Cortex of kidney (tissue), 1 donor: ENCODE data around the gene KCNK4.
"Not testable (repeated sequence)": the region's sequence is repeated elsewhere in the genome, so short reads cannot be mapped to it uniquely, and the experiment has no call there.

ENCODE experiments used
- DNase-seq: peaks from one replicate; lab custom pipeline; 2025; lab: John Stamatoyannopoulos, UW

The KCNK4 gene

DNA sequence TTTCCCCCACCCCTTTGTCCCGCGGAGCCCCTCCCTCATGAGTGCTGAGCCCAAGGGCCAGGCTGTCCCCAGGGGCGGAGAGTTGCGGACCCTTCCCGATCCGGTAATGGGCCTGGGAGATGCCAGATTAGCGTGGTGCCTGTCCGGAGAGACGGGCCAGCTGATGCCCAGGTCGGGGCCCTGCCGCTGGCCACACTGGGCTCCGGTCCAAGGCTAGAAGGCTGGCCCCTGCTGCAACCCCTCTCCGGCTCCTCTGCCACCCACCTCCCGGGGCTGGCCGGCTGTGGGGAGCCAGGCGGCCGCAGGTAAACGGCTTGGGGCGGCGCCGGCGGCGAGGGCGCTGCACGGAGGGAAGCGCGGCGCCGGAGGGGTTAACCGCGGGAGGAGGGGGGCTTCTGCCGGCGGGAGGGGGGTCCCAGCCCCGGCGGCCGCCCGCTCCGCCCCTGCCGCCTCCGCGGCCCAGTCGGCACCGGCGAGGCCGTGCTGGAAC is at the start of gene KCNK4:
KCNK4 (plus strand) TSS at position 41 of the 490 bp plus-strand sequence. CDS start 1,717 bp downstream, outside the sequence.
- no peak for DNase-seq

DNA sequence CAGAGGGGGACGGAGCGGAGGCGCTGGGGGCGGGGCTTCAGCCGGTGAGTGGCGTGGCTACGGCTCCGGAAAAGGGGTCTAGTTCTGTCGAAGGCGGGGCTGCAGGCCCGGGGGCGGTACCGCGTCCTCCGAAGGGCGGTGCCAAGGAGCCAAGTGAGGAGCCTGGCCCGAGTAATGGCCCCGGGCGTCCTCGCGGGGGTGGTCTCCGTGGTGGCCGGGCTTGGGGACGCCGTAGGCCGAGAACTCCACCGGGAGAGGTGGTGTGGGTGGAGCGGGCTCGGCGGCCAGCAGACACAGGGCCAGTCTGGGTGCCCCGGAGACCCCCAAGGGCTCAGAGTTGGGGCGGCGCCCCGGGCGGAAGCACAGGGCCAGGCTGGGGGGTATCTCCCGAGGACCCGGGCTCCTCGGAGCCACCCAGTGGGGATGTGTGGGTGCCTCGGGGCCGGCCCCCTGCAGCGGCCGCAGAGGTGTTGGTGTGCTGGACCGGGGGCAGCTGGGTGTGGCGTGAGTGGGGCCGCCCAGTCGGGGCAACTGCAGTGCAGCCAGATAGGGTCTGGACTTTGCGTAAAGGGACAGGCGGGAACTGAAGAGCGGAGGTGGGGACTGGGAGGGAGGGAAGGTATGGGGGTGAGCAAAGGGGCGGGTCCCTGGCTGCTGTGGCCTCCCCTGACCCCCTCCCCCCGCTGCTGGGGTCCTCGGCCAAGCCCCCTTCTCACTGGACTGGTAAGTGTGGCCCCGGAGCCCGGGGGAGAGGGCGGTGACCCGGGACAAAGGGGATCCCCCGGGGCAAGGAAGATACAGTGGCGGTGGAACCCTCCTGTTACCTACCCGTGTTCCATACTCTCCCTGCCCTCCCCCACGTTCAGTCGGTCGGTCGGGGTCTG is 49.4 kb upstream of the KCNK4 start:
- no peak for DNase-seq

DNA sequence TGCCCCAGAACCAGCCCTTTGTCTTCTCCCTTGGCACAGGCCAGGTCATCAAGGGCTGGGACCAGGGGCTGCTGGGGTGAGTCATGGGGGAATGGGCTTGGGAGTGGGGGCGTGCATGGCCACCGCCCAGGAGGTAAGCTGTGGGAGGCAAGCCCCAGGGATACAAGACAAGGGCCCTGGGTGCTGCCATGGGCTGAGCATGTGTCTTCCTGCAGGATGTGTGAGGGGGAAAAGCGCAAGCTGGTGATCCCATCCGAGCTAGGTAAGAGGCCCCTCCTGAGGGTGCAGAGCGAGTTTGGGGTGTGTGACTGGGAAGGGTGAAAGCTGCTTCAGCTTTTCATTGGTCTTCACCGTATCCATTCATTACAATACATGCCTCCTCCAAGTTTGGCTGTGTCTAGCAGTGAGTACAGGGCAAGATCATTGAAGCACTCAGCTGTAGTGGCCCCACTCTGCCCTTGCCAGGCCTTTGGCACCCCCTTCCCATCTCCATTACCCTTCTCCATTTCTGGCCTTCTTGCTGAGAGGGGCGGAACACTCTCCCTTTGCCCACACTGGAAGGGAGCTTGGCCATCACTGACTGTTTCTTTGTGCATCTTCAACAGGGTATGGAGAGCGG is 47.8 kb upstream of the KCNK4 start:
- no peak for DNase-seq

DNA sequence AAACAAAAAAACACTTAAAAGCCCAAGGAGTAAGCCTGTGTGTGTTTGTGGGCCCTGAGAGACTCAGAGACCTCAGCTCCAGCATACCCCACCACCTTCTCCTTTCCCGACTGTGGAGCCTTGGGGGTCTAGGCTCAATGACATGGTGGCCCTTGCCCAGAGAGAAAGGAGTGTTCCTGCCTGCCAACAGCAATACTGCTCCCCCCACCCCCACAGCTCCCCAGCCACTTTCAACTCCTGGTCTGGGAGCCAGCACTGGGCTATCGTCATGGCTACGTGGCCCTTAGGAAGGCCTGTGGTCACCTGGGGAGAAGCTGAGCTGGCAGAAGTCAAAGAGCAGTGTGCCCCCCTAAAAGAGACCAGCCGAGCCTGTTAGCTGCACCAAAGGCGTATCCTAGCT is 47.0 kb upstream of the KCNK4 start:
- DNase-seq: no peak

DNA sequence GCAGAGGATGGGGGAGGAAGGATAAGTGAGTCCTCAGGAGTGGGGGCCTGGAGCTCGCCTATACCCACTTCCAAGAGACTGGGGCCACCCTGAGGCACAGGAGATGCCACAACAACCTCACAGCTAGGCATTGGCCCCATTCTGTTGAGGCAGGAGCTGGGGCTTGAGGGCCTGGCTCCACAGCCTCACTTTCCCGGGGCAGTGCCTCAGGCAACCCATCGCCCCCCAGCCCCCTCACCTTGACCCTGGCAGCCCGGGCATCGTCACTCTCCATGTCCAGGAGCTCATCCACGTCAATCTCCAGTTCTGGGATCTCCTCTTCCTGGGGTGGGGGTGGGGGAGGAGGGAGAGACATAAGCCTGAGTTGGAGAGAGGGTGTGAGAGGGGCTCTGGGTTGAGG is 46.1 kb upstream of the KCNK4 start:
- no peak for DNase-seq

DNA sequence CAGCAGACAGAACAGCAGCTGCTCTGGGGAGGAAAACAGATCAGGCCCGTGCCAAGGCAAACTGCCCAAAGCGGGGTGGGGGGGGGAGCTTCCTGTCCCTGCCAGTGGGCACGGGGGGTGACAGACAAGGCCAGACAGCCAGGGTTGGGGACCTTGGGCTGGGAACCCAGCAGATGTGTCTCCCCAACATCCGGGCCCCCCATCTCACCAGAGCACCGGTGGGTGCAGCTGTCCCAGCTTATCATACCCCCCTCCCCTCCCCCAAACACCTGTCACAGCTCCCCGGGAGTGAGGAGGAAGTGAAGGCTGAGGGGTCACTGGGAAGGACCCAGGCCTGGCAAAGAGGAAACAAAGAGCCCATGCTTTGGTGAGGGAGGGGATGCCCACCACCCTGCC is 45.7 kb upstream of the KCNK4 start:
- no peak for DNase-seq

DNA sequence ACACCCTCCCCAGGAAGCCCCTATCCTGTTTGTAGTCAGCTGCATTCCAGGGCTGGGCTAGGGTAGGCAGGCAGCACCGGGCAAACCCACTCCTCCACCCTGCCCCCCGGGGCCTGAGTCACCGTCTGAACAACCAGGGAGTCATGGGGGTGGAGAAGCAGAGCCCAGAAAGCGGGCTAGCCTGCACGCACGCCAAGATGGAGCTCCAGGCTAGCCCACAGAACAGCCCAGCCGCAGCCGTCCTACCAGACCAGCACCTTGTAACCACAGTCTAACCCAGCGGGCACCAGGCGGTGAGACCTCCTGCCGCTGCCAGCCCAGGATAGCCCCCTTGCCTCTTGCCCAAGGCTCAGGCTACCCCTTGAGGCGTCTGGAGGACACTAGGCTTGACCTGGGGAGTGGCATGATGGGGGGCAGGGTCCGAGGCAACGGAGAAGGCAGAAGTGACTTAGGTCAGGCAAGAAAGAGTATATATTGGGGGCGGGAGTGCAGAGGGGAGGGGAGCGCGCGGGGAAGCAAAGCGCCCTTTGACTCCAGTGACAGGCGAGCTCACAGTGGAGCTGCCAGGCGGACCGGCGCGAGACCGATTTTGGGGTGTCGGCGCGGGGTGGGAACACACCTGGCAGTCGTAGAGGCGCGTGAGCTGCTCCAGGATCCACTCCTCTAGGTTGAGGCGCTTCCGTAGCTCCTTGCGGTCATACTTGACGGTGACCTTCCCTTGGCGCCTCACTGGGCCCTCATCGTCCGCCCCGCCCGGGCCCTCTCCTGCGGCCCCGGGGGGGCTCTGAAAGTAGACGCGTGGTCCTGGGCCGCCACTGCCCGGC is 45.1 kb upstream of the KCNK4 start:
- no peak for DNase-seq

DNA sequence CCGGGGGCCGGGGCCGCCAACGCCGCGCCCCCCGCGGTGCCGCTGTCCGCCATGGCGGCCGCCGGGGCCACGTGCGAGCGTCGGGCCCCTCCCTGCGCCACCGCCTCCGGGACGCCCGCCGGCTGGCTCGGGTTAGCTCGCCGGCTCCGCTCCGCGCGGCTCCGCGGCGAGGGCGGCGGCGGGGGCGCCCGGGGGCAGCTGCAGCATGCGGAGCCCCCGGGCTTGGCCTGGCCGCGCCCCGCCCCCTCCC is 44.6 kb upstream of the KCNK4 start:
- not testable (repeated sequence) for DNase-seq

DNA sequence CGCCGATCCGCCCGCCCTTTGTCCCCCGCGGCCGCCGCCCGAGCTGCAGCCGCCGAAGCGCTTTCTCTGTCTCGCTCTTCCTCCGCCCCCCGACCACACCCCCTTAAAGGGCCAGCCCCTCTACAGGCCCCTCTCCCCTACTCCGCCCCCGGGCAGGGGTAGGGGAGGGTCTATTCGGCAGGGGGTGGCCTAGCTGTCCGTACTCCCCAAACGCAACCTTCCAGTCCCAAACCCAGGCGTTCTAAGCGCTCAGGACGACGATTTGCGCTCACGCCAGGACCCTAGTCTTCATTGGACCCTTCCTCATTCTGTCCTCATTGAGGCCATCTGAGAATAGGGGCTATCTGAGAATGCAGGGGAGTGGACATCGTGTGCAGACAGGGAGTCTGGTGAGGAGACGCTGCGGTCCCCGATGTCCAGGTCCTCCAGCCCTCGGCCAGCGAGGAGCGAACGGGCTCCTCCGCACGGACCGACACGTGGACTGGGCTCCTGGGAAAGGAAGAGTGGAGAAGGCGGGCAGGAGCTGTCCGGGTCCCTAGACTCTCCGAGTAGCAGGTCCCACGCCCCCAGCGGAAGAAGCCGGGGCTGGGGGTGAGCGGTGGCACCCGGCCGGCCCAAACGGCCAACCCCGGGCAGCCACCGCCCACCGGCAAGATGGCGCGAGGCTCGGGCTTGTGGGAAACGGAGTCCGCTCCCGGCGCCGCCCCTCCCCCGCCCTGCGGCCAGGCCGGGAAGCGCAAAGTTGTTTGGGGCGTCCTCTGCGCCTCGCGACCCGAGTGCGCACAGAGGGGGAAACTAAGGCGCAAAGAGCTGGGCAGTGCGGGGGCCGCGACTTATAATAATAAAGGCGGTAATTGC is 44.0 kb upstream of the KCNK4 start, which contains the start of gene PPP1R14B:
PPP1R14B (minus strand) TSS at position 73 of the 858 bp plus-strand sequence. CDS start 270 bp downstream, outside the sequence.
- DNase-seq: no peak

DNA sequence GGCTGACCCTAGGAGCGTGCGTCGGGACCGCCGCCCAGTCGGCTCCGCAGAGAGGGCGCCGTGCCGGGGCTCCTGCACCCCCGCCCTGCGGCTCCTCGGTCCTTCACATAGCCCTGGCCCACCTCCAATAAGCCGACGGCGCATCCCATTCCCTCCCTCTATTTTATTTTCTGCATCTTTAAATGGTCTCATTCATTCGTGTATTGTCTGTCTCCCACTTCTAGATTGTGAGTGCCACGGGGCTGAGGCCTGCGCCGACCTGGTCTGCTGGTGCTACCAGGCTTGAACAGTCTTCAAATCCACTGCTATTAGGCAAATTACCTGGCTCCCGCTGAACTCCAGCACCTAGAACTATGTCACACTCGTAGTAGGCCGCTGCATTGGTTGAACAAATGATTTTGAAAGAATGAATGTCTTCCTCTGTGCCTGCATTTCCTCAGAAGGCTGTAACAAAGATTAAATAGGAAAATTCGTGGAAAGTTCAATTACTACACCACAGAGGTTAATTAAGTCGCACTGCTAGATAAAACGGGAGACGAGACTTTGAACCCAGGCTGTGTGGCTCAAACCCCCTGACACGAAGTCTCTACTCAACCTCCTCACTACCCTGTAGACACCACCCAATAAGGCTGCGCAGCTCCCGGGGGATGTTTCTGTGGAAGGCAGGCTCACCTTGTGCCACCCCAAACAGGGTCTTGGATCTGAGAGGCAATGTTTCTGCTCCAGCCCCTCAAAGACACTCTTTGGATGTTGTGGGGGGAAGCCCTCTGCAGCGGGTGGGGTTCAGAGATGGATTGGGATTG is 43.2 kb upstream of the KCNK4 start:
- no peak for DNase-seq

DNA sequence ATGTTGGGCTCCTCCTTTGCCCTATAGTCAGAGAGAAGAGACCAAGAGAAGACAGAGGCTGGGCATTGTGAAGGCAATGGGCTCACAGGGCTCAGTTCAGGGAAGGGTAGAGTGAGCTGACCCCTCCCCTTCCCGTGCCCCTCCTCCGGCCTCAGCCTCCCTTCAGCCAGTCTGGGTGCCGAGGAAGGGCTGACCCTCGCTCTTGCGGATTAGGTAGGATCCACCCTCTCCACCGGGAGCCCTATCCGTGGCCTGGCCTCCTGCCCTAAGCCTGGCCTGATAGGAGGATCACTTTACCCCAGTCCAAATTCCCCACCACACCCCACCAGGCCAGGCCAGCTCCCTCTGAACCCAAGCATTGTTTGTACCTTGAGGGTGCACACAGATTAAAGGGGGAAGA is 42.5 kb upstream of the KCNK4 start:
- no peak for DNase-seq

DNA sequence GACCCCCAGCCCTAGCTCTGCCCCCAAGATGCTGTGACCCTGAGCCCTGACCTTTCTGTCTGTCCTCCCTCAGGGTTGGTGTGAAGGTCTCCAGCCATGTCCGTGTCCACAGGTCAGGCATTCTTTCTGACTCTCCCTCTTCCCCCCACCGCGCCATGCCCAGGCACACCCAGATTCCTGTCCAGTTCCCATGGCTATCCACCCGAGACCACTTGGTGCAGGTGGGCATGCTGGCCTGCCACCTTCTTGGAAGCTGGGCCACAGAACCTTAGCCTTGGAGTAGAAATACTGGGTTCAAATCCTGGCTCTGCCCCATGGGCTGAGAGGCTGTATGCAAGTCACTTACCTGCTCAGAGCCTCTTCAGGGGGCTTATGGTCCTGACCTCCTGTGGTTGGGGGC is 42.1 kb upstream of the KCNK4 start:
- no peak for DNase-seq

DNA sequence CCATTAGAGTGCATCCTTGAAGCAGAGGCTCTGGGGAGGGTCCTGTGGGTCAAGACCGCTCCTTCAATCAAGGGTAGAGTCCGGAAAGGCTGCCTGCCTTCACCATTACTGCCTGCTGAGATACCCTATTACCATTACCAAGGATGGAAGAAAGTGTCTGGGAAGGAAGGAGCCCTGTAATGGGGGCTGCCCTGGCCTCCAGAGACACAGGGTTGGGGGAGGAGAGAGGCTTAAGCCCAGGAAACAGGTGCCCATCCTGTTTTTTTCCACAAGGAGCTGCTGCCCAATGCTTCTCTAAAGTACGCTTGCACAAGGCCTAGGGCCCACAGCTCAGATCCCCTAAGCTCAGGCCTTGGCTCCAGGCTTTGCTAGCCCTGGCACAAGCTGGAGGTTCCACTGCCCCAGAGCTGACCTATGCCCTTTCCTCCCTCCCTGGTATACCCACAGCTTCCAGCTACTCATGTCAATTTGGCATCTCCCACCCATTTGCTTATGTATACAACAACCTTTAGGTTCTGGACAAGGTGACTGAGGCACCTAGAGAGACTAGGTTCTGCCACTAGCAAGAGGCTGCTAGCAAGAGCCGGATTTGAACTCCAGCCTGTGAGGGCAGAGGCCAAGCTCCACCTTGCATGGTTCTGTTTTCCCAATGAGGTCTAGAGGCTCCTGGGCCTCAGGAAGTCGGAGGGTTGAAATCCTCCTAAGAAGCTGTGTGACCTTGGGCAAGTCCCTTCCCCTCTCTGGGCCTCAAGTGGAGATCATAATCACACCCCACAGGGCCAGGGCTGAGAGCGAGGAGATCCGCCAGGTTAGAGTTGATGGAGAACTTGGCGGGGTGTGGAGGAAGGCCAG is 41.3 kb upstream of the KCNK4 start:
- no peak for DNase-seq

DNA sequence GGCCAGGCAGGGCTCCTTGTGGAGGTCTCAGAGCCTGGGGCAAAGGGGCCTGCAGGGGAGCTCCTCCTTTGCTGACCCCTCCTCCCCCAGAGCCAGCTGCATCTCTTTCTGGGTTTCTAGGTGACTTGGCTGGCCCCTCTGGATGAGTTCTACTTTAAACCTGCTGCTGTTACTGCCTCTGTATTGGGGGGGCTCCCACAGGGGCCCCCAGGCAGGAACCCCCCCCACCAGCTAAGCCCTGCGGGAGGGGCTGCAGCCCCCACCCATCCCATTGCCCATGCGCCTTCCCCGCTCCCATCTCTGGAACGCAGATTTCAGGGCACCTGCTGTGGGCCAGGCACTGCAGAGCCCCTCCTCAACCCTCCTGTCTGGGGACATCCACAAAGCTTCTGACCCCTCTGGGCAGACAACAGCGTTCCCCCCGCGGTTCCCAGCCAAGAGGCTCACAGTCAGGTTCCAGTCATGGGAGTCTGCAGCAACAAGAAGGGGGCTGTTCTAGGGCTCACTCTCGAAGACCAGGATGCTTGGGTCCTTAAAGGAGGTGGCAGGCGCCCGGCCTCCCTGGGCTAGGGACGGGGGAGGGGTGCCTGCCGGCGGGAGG is 40.6 kb upstream of the KCNK4 start:
- no peak for DNase-seq

DNA sequence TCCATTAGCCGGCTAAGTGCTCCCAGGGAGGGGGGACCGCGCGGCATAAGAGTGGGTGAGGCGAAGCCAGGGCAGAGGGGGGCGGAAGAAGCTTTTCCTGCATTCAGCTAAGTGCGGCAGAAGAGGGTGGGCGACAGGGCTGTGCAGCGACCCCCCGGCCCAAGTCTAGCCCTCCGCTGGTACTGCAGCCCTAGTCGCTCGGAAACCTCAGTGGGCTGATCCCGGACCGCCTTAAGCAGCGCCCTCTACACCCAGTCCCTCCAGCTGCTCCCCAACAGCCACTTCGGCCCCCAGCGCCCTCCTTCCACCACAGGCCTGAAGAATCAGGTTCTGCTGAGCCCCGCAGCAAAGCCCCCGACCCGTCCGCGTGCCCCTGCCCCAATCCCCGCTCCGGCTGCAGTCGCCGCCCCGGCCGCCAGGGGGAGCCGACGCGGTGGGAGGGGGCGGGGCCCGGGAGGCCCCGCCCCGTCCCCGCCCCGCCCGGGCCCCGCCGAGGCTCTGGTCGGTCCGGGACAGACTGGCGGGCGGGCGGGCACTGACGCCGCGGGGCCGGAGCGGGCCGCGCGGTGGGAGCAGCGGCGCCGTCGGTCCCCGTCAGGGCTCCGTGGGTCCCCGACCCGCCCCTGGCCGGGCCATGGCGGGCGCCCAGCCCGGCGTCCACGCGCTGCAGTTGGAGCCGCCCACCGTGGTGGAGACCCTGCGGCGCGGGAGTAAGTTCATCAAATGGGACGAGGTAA is 39.9 kb upstream of the KCNK4 start, which contains the start of gene PLCB3:
PLCB3 (plus strand) TSS at position 515 of the 737 bp plus-strand sequence; CDS start at position 635, 120 bp downstream.
- no peak for DNase-seq

DNA sequence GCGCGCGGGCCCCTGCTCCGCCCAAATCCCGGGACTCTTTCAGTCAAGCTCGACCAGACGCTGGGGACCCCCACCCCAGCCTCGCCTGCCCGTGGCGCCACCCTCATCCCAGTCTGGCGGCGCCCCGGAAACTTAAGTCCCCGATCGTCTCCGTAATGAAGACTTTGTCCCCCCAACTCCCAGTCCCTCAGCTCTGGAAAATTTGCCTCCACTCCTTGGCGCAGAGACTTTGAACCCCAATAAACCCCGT is 39.4 kb upstream of the KCNK4 start:
- DNase-seq: no peak

DNA sequence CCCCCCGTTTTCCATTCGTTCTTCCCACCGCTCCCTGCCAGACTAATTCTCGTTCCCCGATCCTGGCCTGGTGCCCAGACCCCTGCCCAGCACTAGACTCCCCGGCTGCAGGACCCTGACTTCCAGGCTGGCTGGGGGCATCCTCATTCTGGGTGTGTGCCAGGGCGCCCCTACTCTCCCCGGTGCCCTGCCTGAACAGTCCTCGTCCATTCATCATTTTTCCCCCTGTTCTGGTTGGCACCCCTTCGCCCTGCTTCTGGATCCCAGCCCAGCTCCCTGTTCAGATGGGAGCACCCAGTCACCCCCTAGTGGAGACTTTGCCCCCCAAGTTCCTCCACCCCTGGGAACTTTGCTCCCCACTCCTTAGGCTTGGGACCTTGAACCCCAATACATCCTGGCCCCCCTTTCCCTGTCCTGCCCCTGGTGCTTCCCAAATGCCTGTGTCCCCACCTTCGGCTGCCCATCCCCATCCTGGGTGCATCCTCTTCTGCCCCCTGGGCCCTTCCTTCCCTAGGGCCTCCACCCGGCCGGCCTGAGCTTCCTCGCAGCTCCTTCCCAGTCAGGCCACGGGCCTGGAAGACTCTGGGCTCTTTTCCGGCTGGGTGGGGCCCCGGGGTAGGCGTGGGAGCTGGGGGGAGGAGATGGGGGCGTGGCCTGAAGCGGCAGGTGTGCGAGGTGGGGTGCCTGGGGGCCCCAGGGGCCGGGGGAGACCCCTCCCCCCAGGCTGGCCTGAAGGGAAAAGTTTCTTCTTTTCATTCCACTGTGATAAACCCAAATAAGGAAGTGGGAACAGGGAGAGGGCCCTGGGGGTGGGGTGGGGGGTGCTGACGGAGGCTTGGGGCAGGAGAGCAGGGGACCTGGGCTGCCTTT is 38.9 kb upstream of the KCNK4 start:
- no peak for DNase-seq

DNA sequence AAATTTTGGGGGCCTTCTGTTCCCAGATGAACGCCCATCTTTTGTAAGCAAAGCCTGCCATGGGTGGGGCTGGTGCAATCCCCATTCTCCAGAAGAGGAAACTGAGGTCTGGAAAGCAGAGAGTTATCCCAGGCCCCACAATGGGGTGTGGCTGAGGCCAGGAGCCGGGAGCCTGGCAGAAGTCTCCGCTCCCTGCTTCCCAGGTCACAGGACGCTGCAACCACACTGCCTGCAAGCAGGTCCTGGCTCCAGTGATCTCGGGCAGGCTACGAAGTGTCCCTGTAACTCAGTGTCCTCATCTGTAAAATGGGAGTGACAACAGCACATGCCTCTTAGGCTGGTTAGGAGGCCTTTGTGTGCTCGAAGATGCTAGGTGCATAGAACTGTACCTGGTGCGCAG is 38.1 kb upstream of the KCNK4 start:
- DNase-seq: no peak
